ENCODE data around the gene DNAJC27.

- TF ChIP-seq CTCF (IDR thresholded peaks at IDR 0.05) = no peak
- TF ChIP-seq POLR2A (IDR thresholded peaks at IDR 0.05) = no peak
Observed at GRCh38 chr2:24909555-24910177, 62.1 kb downstream of the DNAJC27 start.

Measured in thyroid gland (tissue), 4 donors.